LNCAP (cell line): ENCODE results near the gene NSUN2.

Experiments used
- CTCF ChIP-seq: fragments of 450-650 bp; IDR thresholded peaks from 2 replicates; pipeline ENCODE4 v1.5.1; 2017; ENCODE audit warnings: mild to moderate bottlenecking

NSUN2 gene

GRCh38 chr5:6608016-6608415 is 24.8 kb downstream of the NSUN2 start:
- no peak for TF ChIP-seq CTCF

DNA sequence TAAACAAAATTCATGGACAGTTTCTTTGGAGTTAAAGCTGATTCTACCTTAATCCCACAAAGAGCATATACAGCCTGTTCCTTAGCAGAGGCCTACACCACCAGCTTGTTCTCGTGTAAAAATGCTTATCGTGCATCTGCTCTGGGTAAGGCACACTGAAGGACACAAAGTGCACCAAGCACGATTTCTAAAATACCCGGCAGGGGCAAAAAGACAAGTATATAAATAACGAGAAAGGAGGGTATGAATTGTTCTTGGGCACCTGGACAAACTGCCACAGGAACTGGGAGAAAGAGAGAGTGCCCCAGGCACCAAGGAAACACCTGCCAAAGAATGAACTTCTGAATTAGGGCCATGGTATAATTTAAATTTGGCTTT is 25.3 kb downstream of the NSUN2 start:
- TF ChIP-seq CTCF: no peak

- TF ChIP-seq CTCF: no peak
These were observed 25.8 kb downstream of the NSUN2 start for GRCh38 chr5:6606884-6607558.

DNA sequence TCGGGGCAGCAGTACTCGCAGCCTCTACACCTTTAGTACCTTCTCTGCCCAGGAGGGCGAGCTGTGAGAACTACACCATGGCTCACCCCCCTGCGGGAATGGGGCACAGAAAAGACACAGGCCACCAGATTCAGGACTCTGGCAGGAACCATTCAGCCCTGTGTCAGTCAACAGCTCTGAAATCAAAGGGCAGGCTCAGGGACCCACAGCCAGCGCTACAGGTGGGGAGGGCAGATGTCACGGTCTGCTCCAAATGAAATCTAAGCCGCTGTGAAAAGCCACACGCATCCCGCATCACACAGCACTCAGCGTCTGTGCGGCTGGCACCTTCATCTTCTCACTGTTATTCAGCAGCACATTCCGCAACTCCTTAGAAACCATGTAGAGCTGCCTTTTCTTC is 27.9 kb downstream of the NSUN2 start:
- TF ChIP-seq CTCF: no peak

DNA sequence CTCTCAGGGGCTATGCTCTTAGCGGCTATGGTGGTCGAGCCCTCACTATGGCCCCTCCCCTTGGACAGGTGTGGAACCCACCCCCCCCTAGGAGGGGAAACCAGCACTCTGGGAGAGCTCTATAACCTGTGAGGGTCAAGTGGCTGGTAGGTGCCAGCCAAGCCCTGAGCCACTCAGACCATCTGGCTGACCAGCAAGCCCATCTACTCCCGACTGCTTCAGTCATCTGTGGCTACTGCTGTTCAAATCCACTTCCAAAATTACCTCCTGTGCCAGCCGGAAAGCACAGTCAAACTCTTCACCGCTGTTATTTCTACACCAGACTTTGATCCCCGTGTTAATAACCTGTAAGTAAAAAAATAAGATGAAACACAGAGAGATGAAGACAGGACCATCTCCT is 28.5 kb downstream of the NSUN2 start:
- no peak for TF ChIP-seq CTCF

DNA sequence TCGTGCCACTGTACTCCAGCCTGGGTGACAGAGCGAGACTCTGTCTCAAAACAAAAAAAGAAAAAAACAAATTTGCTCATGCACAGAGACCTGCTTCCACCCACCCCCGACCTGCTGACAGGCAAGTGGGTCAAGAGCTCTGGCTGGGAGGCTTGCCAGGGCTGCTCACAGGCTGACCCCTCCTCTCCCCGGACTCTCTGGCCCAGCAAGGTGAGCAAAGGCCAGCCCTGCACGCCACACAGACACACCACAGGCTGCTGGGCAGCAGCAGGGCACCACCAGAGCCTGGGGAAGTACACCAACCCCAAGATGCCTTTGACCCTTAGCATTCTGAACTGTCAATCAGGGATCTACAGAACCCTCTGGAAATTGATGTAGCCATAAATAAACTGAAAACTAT is 29.2 kb downstream of the NSUN2 start:
- no peak for TF ChIP-seq CTCF

GRCh38 chr5:6602441-6602840 is 30.4 kb downstream of the NSUN2 start:
- no peak for TF ChIP-seq CTCF

DNA sequence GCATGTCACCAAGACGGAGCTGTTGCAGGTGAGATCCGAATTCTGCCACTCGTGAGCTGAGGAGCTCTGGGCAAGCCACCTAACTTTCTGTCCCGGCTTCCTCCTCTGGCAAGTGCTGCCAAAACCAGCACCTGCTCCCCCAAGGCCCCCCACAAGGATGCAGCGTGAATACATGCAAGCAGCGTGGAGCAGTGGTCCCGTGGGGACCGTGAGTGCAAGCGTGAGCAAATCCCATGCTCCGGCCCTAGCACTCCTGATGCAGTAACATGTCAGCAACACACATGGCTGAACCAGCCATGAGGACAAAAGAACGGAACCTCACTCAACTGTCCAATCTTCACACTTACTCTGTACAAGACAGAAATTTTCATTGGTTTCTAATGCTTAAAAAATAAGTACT is 31.0 kb downstream of the NSUN2 start:
- no peak for TF ChIP-seq CTCF
